ENCODE results near the gene ISCA2.

Gene ISCA2

DNA sequence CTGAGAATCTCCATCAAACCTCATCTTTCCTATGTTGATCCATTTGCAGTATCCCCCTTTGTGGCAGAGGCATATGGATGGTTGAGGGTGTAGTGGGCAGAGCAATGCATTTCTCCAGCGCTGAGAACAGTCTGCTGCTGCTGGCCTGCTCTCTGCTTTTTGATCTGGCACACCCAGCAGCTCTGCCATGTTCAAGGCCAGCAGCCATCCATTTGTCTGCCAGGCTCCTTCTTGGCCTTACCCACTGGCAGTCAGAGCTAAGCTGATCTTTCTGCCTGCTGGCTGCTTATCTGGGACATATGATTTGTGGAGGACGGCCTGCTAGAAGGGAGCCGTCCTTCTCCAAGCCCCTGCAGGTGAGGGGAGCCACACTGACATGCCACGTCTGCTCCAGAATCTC, 17.5 kb upstream of the ISCA2 start:
- Histone ChIP-seq H3F3A (ENCODE audit: insufficient read depth) (no peaks in the 10 kb centered on the region), H3K9me2 (replicated peaks; ENCODE audit: insufficient read depth, low read length) (no peaks in the 10 kb centered on the region), H3K9ac (ENCODE audit: low read length) (no peak overlapping the region), H3K9me3 (ENCODE audit: insufficient read depth, low read length) (no peaks in the 10 kb centered on the region), H3K36me3 (ENCODE audit: low read length) (no peaks in the 10 kb centered on the region), H3K4me3 (ENCODE audit: insufficient read depth, low read length, poor library complexity, severe bottlenecking) (no peak overlapping the region), H4K20me1 (ENCODE audit: low read depth, low read length) (no peaks in the 10 kb centered on the region), H2AFZ (ENCODE audit: low read depth, low read length, severe bottlenecking) (no peak overlapping the region), H3K79me2 (ENCODE audit: insufficient read depth, low read length) (no peaks in the 10 kb centered on the region), H3K4me2 (ENCODE audit: low read depth, low read length, poor library complexity, severe bottlenecking) (no peak overlapping the region), H3K27ac (ENCODE audit: low read depth, low read length) (no peak overlapping the region), H3K27me3 (ENCODE audit: low read length) (no peaks in the 10 kb centered on the region)
- TF ChIP-seq CTCF (IDR thresholded peaks at IDR 0.05; ENCODE audit: insufficient read depth, low read length, poor library complexity, severe bottlenecking) = no peak
- no peak for TF ChIP-seq EZH2phosphoT487 (conservative IDR thresholded peaks at IDR 0.05; ENCODE audit: low read length)

DNA sequence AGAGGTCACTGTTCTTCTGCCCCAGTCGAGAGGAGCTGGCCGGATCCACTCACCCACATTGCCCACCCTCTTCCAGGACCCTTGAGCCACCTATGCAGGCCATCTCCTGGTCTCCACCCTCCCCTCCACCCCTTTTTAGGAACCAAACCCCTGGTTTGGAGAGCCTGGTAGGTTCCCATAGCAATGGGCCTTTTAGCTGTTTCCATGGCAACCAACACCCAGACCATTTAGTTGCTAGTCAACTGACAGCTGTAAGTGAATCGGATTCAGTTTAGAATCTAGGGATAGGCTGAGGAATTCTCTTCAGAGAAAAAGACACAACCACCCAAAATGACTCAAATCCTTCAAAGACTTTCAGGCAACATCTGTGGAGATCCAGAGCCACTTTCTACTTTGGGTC, 17.0 kb upstream of the ISCA2 start:
- H3K9me2 ChIP-seq (replicated peaks; ENCODE audit: insufficient read depth, low read length) = no peaks in the 10 kb centered on the region
- no peaks in the 10 kb centered on the region for H3K9me3 ChIP-seq (ENCODE audit: insufficient read depth, low read length)
- H4K20me1 ChIP-seq (ENCODE audit: low read depth, low read length) = no peaks in the 10 kb centered on the region
- H3K27ac ChIP-seq (ENCODE audit: low read depth, low read length) = no peak overlapping the region
- H3K4me3 ChIP-seq (ENCODE audit: insufficient read depth, low read length, poor library complexity, severe bottlenecking) = no peak overlapping the region
- H3K36me3 ChIP-seq (ENCODE audit: low read length) = no peaks in the 10 kb centered on the region
- no peaks in the 10 kb centered on the region for H3F3A ChIP-seq (ENCODE audit: insufficient read depth)
- no peak overlapping the region for H3K4me2 ChIP-seq (ENCODE audit: low read depth, low read length, poor library complexity, severe bottlenecking)
- no peak overlapping the region for H3K9ac ChIP-seq (ENCODE audit: low read length)
- no peaks in the 10 kb centered on the region for H3K79me2 ChIP-seq (ENCODE audit: insufficient read depth, low read length)
- no peak overlapping the region for H2AFZ ChIP-seq (ENCODE audit: low read depth, low read length, severe bottlenecking)
- no peaks in the 10 kb centered on the region for H3K27me3 ChIP-seq (ENCODE audit: low read length)
- no peak for TF ChIP-seq CTCF (IDR thresholded peaks at IDR 0.05; ENCODE audit: insufficient read depth, low read length, poor library complexity, severe bottlenecking)
- TF ChIP-seq EZH2phosphoT487 (conservative IDR thresholded peaks at IDR 0.05; ENCODE audit: low read length) = no peak

- H3K79me2 ChIP-seq (ENCODE audit: insufficient read depth, low read length) = no peaks in the 10 kb centered on the region
- no peaks in the 10 kb centered on the region for H3K9me3 ChIP-seq (ENCODE audit: insufficient read depth, low read length)
- no peaks in the 10 kb centered on the region for H4K20me1 ChIP-seq (ENCODE audit: low read depth, low read length)
- TF ChIP-seq CTCF (IDR thresholded peaks at IDR 0.05; ENCODE audit: insufficient read depth, low read length, poor library complexity, severe bottlenecking) (no peak), EZH2phosphoT487 (conservative IDR thresholded peaks at IDR 0.05; ENCODE audit: low read length) (no peak)
- no peak overlapping the region for H3K4me2 ChIP-seq (ENCODE audit: low read depth, low read length, poor library complexity, severe bottlenecking)
- no peak overlapping the region for H3K4me3 ChIP-seq (ENCODE audit: insufficient read depth, low read length, poor library complexity, severe bottlenecking)
- no peaks in the 10 kb centered on the region for H3K27me3 ChIP-seq (ENCODE audit: low read length)
- H3K9me2 ChIP-seq (replicated peaks; ENCODE audit: insufficient read depth, low read length) = no peaks in the 10 kb centered on the region
- H3K36me3 ChIP-seq (ENCODE audit: low read length) = no peaks in the 10 kb centered on the region
- H3F3A ChIP-seq (ENCODE audit: insufficient read depth) = no peaks in the 10 kb centered on the region
- H3K9ac ChIP-seq (ENCODE audit: low read length) = no peak overlapping the region
- no peak overlapping the region for H3K27ac ChIP-seq (ENCODE audit: low read depth, low read length)
- no peak overlapping the region for H2AFZ ChIP-seq (ENCODE audit: low read depth, low read length, severe bottlenecking)
Measured at GRCh38 chr14:74478996-74479635, 14.4 kb upstream of the ISCA2 start.
